NCI-H2171 (cell line): Measurements from ENCODE around the gene WDR72.
"Not testable (repeated sequence)": the region's sequence is repeated elsewhere in the genome, so short reads cannot be mapped to it uniquely, and the experiment has no call there.

Experiments used
- DNase-seq: peaks from one replicate; lab custom pipeline; 2025; lab: John Stamatoyannopoulos, UW

Gene WDR72

DNA sequence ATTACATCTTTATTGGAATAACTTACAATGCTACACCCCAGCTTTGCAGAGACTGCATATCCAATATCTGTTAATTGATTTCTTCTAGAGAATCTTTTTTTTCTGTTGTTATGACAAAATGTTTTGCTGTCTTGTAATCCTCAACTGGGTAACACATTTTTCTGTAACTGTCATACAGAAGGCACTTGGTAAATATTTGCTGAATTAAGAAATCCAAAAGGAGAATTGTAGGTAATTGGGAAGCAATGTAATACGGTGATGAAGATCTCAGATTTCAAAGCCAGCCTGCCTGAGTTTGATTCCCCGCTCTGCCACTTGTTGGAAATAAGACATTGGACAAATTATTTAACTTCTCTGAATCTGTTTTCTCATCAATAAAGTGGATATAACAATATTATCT is 169.1 kb downstream of the WDR72 start:
- no peak for DNase-seq

DNA sequence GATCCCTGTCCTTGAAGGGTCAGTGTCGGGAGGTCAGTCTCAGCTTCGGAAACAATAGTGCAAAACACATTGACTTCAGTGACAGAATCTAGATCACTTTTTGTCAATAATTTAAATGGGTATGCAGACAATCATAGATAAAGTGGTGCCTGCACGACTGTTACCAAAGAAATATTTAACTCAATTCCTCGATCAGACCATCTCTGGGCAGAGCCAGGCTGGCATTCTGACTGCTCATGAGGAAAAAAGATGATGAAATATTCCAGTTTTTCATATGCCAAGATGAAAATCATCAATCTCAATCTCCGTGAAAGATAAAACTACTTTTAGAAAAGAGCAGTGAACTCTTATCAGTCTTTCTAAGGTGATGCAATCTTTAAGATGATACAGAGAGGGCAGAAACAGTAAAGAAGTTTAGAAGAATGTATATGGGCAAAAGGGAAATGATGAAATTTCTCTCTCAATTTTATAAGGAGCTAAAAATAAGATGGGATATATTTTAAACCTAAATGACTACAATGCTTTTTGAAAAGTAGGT is 169.9 kb downstream of the WDR72 start:
- DNase-seq, result no peak

DNA sequence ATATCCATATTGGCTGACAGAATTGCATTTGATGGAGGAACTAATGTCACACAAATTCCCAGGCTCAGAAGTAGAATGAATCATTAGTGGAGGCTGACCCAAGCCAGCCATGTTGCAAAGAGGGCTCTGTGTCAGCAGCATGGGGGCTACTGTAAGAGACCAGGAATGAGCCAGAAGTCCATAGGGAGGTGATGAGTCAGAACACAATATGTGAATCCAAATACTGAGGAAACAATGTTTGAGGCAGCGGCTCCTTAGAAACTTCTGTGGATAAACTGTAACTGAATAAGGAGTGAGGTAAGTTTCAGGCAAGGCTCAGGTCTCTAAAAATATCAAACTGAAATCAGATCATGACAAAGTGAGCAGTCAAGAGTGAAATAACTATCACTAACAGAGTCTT is 170.7 kb downstream of the WDR72 start:
- no peak for DNase-seq

DNA sequence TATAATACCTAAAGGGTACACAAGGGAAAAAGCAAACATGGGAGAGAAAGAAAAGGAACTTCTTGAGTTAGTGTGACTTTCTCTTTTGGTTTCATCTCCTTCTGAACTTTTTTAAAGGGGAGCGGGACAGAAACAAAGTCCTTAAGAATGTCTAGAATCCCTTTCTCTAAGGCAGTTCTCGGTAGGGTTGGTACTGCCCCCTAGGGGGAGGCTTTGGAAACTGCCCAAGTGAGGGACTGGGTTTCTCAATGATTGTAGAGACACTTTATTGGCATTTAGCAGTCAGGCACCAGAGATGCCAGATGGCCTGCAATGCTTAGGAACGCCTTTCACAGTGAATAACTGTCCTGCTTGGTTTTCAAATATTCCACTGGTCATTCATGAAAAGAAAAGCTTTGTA is 172.7 kb downstream of the WDR72 start:
- no peak for DNase-seq

DNA sequence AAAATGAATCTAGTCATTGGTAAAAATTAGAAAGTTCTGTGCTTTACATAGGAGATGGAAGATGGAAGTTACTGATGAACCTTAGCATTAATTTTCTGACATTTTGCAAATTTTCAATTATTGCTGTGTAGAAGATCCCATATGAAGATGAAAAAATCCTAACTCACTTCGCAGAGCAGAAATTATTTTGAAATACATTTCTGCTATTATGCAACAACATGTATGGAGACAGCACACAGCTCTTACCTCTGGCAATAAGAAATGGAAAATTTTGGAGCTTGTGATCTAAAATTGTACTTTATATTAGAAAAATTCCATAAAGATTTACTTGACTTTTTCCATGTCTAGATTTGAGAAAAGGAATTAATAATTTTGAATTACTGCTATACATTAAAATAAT is 177.9 kb downstream of the WDR72 start:
- no peak for DNase-seq

DNA sequence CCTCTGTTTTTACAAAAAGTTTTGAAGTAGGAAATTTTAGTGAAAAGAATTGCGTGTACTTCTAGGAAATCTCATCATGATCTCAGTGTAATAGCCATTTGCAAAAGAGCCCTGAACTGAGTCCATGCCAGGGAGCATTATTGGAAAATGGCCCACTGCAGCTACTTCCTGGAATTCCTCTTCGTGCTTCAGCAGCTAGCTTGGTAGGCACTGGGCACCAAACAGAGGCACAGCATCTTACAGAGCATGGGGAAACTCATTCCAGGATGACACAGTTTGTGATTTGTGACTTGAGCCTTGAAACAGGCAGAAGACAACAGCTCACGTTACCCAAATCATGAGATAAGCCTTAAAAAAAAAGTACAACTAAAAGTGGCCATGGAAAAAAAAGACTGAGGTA is 179.1 kb downstream of the WDR72 start:
- DNase-seq, result no peak

DNA sequence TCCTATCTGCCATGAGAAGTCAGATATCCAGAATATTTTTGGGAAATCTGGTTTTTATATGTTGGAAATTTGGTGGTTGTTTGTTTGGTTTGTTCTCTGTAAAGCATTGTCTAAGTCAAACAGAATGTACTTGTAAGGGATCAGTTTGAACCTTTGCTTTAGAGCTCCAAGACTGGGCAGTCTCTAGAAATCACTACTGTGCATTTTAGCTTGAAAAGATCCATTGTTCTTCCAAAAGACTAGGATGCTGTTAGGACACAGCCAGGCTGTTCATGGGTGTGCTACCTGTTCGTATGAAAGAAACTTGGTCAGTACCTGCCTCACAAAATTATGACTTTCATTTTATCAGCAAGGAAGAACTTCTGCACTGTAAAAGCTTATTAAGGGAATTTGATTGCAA is 182.6 kb downstream of the WDR72 start:
- no peak for DNase-seq

DNA sequence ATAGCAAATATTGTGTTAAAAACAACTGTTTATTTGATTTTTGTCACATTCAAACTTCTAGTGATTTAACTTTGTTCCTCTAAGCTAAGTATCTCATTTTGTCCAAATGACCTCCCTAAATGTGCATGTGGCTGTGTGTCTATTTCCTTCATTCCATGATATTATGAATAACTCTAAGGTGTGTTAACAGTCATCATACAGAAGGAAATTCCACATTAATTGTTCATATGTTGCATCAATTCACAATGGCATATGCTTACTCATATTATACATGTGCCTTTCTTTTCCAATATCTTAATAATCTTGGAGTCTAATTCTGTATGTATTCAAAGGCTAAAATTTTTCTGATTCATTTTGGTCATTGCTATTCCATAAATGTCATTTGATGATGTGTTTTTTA is 186.4 kb downstream of the WDR72 start:
- DNase-seq, result no peak

DNA sequence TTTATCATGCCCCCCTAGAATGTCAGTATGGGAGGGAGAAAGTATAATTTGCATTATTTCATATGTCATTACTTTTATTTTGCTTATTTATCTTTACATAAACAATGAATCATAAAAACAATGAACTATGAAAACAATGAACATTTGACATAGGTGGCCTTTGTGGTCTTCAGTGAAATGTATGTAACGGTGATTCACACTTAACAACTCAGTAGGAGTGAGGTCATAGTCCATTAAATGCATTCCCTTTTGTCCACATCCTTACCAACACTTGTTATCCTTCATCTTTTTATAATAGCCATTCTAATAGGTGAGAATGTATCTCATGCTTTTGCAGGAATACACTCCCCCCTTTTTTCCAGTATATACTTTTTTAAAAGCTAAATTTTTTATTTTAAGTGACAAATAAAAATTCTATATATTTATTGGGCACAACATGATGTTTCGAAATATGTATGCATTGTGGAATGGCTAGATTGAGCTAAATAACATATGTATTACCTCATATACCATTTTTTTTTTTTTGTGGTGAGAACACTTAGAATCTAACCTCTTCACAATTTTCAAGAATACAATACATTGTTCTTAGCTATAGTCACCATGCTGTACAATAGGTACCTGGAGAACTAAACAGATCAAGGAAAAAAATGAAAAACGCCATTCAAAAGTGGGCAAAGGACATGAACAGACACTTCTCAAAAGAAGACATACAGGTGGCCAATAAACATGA is 189.5 kb downstream of the WDR72 start:
- no peak for DNase-seq

DNA sequence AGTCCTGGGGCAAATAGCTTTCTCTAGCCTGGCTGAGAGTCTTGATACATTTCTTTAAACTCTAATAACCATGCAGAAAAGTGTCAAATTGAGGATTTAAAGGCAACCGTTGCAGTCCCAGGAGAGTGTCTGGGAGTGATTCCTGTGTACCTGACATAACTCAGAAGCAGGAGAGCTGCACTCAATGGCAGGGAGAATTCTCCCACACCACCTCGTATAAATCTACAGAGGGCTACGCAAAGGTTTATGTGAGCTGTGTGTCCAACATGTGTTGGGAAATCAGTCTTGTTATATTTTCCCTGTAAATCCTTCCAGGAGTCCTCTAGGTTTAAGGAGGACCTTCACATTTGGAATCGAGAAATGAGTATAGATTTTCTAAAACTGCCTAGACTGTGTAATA is 192.6 kb downstream of the WDR72 start:
- no peak for DNase-seq

DNA sequence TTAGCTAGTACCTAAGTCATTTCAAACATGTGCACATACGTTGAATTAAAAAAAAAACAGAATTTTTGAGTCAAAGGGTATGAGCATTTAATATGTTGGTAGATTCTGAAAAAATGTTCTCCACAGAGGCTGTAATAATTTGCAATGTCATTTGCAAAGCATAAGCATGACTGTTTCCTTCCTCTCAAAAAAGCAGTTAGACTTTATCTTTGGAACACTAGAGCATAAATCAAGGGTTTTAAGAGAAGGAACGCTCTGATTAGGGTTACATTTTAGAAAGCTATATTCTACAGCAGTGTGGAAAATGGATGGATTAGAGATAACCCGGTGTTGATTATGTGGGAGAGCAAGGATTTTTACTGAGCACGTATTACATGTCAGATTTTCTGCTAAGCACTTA is 193.7 kb downstream of the WDR72 start:
- no peak for DNase-seq

DNA sequence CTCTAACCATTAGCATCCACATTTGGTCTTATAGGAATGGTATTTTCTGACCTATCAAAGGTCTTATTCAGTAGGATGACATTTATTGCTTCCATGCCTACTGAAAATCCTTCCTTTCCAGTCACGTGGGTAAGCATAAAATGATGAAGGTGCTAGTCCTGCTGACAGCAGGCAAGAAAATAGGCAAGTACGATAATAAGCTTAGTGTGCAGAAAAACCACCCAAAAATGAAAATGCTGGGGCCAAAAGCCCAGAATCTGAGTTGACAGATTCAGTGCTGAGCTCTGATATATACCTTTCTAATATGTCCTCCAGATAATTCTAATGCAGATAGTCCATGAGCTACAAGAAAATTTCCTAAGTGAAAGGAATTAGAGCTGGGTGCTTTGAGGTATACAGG is 194.8 kb downstream of the WDR72 start:
- no peak for DNase-seq

DNA sequence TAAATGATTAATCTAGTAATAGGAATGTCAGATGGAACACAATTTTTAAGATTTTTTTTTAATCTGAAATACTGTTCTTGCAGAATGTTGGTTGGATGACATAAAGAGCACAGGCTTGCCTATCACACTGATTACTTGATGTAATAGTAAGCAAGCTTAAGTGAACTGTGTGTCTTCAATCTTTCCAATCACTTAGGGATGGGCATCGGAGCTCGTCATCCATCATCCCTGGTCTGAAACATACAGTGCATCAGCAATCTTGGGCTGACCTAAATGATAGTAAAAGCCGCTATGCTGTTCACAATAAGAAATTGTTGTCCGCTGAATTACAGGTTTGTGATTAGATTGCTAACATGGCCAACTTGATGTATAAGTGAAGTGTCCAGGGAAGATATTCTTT is 195.8 kb downstream of the WDR72 start:
- no peak for DNase-seq

DNA sequence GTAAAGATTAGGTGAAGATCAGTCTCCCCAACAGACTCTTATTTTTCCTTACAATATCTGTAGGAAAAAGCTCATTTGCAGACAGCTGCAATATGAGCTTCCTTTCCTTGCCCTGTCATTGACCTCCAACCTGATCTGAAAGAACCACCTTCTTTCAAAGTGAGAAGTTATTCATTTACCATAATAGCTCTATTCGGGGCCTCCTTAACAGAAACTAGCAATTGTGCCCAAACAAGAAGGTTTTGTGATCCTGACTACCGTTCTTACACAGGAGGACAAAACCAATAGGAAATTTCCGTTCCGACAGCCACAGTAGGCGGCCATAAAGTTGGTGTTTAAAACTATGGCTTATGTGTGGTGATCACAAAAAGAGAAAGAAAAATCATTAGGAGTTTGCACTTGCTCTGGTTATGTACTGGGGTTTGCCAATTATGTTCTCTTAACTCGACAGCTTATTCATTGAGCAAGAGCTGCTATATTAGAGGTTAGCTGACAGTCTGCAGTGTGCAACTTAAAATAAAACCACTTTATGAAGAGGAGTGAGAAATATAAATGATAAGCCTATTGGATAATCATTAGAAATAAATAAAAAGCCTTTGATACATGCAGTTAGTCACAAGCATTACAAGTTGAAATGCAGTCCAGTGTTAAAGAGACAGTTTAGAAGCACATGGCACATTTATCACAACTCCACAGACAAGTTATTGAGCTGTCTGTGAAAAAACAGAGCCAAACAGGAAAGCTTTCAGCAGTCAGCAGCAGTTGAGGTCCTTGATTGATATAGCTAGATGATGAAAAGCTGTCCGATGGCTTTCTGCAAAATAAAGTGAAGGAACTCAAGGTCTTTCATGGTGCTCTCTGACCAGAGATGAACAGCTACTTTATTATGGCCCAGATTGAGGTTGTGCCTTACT is 199.8 kb downstream of the WDR72 start:
- no peak for DNase-seq

DNA sequence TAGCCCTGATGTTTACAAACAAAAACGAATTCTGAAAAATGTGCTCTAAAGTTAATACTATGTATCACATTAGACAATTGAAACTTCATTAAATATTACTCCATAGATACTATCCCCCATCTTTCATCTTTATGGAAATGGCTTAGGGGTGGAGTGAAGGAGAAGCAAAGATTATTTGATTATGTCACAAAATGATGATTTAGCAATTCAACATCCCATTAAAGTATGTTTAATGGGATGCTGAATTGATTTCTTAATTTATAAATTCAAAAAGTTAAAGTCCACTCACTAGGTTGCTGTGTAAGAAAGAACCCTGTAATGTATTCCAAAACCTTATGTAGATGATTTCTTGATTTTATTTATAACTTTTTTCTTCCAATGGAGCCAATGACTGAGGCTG is 201.1 kb downstream of the WDR72 start:
- no peak for DNase-seq

DNA sequence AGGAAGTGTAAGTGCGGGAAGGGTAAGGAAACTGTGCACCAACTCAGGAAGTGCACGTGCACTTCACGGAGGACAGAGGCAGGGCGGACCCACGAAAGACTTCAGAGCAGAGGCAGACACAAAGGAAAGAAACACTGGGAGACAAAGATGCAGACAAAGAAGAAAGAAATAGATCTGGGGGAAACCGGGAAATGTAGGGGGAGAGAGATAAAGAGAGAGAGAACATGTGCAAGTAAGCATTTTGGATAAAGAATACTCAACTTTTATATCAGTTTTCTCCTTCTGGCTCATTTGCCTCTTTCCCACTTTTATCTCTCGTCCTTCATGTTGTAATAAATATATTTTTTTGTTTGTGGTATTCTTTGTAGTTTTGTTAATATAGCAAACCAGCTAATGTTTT is 204.2 kb downstream of the WDR72 start:
- DNase-seq, result no peak

DNA sequence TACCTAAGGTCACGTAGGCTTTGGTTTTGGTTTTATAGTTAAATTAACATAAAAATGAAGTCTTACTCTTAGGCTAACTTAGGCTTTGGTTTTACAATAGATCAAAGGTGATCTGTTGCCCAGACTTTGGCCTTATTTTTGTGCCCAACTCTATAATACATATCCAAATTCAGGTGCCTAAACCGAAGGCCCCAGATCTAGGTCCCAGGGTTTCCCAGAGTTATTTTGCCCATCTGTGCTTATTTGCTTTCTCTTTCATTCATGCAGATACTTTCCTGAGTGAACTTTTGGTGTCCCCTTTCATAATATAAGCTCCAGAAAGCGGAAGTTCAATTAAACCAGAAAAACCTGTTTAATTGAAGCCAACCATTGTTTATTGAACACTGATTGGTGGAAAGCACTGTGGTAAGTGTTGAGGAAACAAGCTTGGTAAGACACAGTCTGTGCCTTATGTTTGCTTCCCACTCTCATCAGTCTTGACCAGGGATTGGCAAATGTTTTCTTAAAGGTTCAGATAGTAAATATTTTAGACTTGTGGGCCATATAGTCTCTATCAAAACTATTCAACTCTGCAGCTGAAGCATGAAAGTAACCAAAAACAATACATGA is 209.7 kb downstream of the WDR72 start:
- DNase-seq, result no peak

DNA sequence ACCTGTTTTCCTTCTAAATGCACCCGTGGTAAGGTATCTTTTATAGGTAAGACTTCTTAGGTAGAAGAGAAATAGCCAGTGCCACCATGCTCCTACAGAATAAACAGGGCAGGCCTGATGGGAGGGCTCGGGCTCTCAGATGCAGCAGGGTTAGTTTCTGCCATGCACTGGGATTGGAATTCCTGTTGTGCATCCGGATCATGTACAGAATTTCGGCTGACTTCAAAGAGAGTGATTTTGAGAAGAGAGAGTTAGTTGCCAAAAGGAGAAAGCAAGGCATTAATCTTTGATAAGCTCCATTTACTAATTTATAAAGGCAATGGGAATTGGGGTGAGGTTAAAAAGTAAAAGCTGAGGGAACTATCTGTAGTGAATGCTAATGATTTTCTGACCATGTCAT is 211.2 kb downstream of the WDR72 start:
- DNase-seq, result no peak

DNA sequence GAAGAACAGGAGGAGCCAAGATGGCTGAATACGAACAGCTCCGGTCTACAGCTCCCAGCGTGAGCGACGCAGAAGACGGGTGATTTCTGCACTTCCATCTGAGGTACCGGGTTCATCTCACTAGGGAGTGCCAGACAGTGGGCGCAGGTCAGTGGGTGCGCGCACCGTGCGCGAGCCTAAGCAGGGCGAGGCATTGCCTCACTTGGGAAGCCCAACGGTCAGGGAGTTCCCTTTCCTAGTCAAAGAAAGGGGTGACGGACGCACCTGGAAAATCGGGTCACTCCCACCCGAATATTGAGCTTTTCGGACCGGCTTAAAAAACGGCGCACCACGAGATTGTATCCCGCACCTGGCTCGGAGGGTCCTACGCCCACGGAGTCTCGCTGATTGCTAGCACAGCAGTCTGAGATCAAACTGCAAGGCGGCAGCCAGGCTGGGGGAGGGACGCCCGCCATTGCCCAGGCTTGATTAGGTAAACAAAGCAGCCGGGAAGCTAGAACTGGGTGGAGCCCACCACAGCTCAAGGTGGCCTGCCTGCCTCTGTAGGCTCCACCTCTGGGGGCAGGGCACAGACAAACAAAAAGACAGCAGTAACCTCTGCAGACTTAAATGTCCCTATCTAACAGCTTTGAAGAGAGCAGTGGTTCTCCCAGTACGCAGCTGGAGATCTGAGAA is 218.7 kb downstream of the WDR72 start:
- not testable (repeated sequence) for DNase-seq

DNA sequence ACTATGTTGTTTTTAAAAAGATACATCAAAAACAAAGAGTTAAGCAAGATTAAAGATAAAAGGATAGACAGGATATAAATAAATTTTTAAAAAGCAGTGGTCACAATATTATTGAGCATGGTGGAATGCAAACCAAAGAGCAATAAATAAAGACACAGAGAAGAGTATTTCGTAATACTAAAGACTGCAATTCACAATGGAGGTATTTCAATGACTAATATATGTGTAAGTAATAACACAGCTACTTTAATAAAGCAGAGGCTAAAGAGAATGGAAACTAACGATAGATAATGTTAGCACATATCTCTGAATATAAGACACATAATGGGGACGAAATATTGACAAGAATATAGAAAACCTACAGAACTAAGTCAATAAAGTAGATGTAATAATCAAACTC is 219.6 kb downstream of the WDR72 start:
- no peak for DNase-seq

DNA sequence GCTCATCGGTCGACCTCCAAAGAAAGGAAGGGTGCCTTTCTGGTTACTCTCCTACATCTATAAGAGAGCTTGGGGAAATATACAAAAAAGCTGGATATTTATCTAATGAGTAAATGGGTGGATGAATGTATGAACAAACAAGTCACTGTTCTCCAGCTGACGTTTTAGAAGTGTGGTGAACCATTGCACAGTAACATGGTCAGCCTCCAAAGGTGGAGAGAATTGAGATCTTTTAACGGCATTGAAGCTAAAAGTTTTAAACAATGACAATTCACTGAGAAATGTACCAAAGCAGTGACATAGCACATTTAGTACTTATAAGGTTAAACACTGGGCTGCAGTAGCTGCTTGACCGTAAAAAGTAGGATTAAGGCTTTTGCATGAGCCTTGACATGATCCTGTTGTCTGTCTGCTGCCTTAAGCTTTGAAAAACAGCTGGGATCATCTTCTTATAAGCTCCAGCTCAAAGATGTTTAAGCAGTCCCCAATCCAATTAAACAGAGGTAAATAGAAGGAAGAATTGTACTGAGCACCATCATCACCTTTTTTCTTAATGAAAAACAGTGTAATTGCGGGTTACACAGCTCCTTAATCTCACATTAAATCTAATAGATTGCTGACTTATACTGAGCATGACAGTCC is 222.9 kb downstream of the WDR72 start:
- no peak for DNase-seq

DNA sequence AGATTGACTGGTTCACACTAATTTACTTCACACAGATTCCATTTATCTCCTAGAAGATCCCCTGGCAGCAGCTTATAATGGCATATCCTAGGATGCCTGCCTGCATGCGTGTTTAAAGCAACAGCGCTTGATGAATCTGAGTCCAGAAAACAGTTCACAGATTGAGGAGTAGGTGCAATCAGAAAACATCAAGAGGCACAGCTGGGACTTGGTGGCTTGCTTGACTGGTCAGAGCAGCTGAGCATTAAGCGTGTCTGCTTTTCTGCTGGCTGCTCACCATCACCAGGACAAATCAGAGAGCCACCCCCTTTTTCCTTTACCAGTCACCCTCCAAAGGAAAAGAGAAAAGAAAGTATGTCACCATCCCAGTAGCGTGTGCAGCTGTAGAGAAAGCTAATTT is 223.6 kb downstream of the WDR72 start:
- no peak for DNase-seq
